IMR-90 (cell line): ENCODE measurements around the gene DDAH2. TPM values are rescaled to one million over a fixed set of nuclear protein-coding genes. Genes with fewer than 3 reads are reported as not detected.

ENCODE experiments used
- ATAC-seq: fragments of 200-7000 bp; cut with Tn5 transposase; 2 replicates; pipeline ENCODE4 v1.9.1; 2020; ENCODE audit warnings: low read depth, mild to moderate bottlenecking, moderate library complexity
- BruUV-seq: library from RNA; stranded (reverse); fragments of 400-500 nt; replicated peaks from 2 replicates; lab custom pipeline; 2021; lab: Mats Ljungman, UMichigan
- CTCF ChIA-PET: fragments of 300-600 bp; formaldehyde crosslinking; extraction: SDS; loops from one replicate; lab custom pipeline; 2021; ENCODE audit warnings: antibody characterized with exemption; lab: Yijun Ruan, JAX
- POLR2A ChIA-PET: fragments of 300-600 bp; sonication (Branson Sonifier 250); formaldehyde crosslinking; loops from one replicate; lab custom pipeline; 2022; ENCODE audit warnings: antibody characterized with exemption; ENCODE audit not compliant: unreplicated experiment; lab: Charles Lee
- DNase-seq: peaks from one replicate; pipeline ENCODE4 v3.0.0; 2013
- H2AFZ ChIP-seq: replicated peaks from 2 replicates; pipeline ENCODE3; 2013; ENCODE audit warnings: low read length, mild to moderate bottlenecking; ENCODE audit not compliant: poor library complexity
- H2AK5ac ChIP-seq: 2 replicates; pipeline ENCODE4 v1.6.1; 2013; ENCODE audit warnings: low read depth, low read length, inconsistent platforms
- H2AK9ac ChIP-seq: replicated peaks from 2 replicates; pipeline ENCODE3; 2013; ENCODE audit warnings: mild to moderate bottlenecking, low read depth, low read length, moderate library complexity; ENCODE audit not compliant: poor library complexity
- H2BK120ac ChIP-seq: 2 replicates; pipeline ENCODE4 v1.6.1; 2013; ENCODE audit warnings: low read depth, low read length, inconsistent platforms
- H2BK15ac ChIP-seq: 3 replicates; pipeline ENCODE4 v1.6.1; 2013; ENCODE audit warnings: low read depth, low read length, inconsistent platforms
- H2BK20ac ChIP-seq: 2 replicates; pipeline ENCODE4 v1.6.1; 2013; ENCODE audit warnings: low read depth, mild to moderate bottlenecking, inconsistent platforms, low read length, moderate library complexity
- H2BK5ac ChIP-seq: 2 replicates; pipeline ENCODE4 v1.6.1; 2013; ENCODE audit warnings: mild to moderate bottlenecking, low read depth, low read length, inconsistent platforms; ENCODE audit not compliant: poor library complexity, severe bottlenecking
- H3K14ac ChIP-seq: replicated peaks from 2 replicates; pipeline ENCODE4 v1.6.1; 2013; ENCODE audit warnings: low read depth, low read length, inconsistent platforms
- H3K18ac ChIP-seq: 2 replicates; pipeline ENCODE4 v1.6.1; 2013; ENCODE audit warnings: low read depth, low read length, control low read depth
- H3K23ac ChIP-seq: 2 replicates; pipeline ENCODE4 v1.6.1; 2013; ENCODE audit warnings: low read depth, low read length, inconsistent platforms
- H3K27ac ChIP-seq: 2 replicates; pipeline ENCODE4 v1.5.1; 2013; ENCODE audit warnings: mild to moderate bottlenecking, control low read depth, low read length; ENCODE audit not compliant: insufficient read depth
- H3K27me3 ChIP-seq: 2 replicates; pipeline ENCODE4 v1.6.1; 2013; ENCODE audit warnings: low read length; ENCODE audit not compliant: control insufficient read depth, insufficient read depth
- H3K36me3 ChIP-seq: 2 replicates; pipeline ENCODE4 v1.6.1; 2013; ENCODE audit warnings: low read length, mixed read lengths; ENCODE audit not compliant: control insufficient read depth, insufficient read depth
- H3K4ac ChIP-seq: 2 replicates; pipeline ENCODE4 v1.6.1; 2013; ENCODE audit warnings: low read depth, low read length, inconsistent platforms
- H3K4me1 ChIP-seq: 2 replicates; pipeline ENCODE4 v1.6.1; 2013; ENCODE audit warnings: low read length, mixed read lengths; ENCODE audit not compliant: control insufficient read depth, insufficient read depth
- H3K4me2 ChIP-seq: 2 replicates; pipeline ENCODE4 v1.6.1; 2013; ENCODE audit warnings: low read depth, mild to moderate bottlenecking, control low read depth, low read length, moderate library complexity
- H3K4me3 ChIP-seq: 2 replicates; pipeline ENCODE4 v1.5.1; 2013; ENCODE audit warnings: low read depth, mild to moderate bottlenecking, control low read depth, low read length, moderate library complexity; ENCODE audit not compliant: insufficient read depth
- H3K56ac ChIP-seq: 2 replicates; pipeline ENCODE4 v1.6.1; 2013; ENCODE audit warnings: low read length, inconsistent platforms; ENCODE audit not compliant: insufficient read depth; ENCODE audit errors: extremely low read depth
- H3K79me1 ChIP-seq, 2 experiments: 2 replicates each; pipeline ENCODE4 v1.6.1; 2013; ENCODE audit warnings: low read length in 2 of 2, inconsistent platforms in 1 of 2, low read depth in 1 of 2
- H3K9ac ChIP-seq: 2 replicates; pipeline ENCODE4 v1.6.1; 2013; ENCODE audit warnings: low read depth, low read length, control low read depth
- H3K9me1 ChIP-seq: 2 replicates; pipeline ENCODE4 v1.6.1; 2013; ENCODE audit warnings: low read length, inconsistent platforms; ENCODE audit not compliant: insufficient read depth
- H3K9me3 ChIP-seq: 2 replicates; pipeline ENCODE4 v1.6.1; 2013; ENCODE audit warnings: low read length; ENCODE audit not compliant: control insufficient read depth, insufficient read depth
- H4K20me1 ChIP-seq: 2 replicates; pipeline ENCODE4 v1.6.1; 2013; ENCODE audit warnings: low read length, inconsistent platforms; ENCODE audit not compliant: insufficient read depth
- H4K5ac ChIP-seq: 2 replicates; pipeline ENCODE4 v1.6.1; 2013; ENCODE audit warnings: mild to moderate bottlenecking, low read depth, low read length, control low read depth
- H4K8ac ChIP-seq, 2 experiments: 2 replicates each; pipeline ENCODE4 v1.6.1; 2013; ENCODE audit warnings: low read depth in 2 of 2, low read length in 2 of 2, control low read depth in 1 of 2, inconsistent platforms in 1 of 2
- H4K91ac ChIP-seq: 2 replicates; pipeline ENCODE4 v1.6.1; 2013; ENCODE audit warnings: low read depth, low read length, inconsistent platforms; ENCODE audit not compliant: insufficient read depth
- MXI1 ChIP-seq: IDR thresholded peaks from 2 replicates; pipeline ENCODE4 v1.6.1; 2012; ENCODE audit warnings: low read depth, mild to moderate bottlenecking, low read length, moderate library complexity, borderline replicate concordance
- POLR2A ChIP-seq: IDR thresholded peaks from 2 replicates; pipeline ENCODE4 v1.6.1; 2012; ENCODE audit warnings: mild to moderate bottlenecking, low read depth, low read length
- RFX5 ChIP-seq: IDR thresholded peaks from 2 replicates; pipeline ENCODE4 v1.8.0; 2012; ENCODE audit warnings: low read depth, mild to moderate bottlenecking, low read length, moderate library complexity
- SMC3 ChIP-seq: fragments of 150-350 bp; IDR thresholded peaks from 2 replicates; pipeline ENCODE4 v1.6.1; 2016; ENCODE audit warnings: low read depth, mild to moderate bottlenecking, antibody characterized with exemption, low read length, moderate library complexity
- WGBS, 2 experiments: methylation state at CpG; one replicate each; pipeline versions ENCODE4 v1.1.5 to v1.1.7; 2013; ENCODE audit warnings: missing lambda C conversion rate in 2 of 2; ENCODE audit not compliant: insufficient read length in 1 of 2; ENCODE audit errors: extremely low coverage in 2 of 2; 5-methylcytosine and 5-hydroxymethylcytosine counted together
- dilution Hi-C: fragments of 300-500 bp; cut with HindIII; formaldehyde crosslinking; loops from one replicate; pipeline ENCODE4 v1.14.3; 2018; ENCODE audit warnings: low sequenced_read_pairs; ENCODE audit not compliant: unreplicated experiment
- in situ Hi-C: fragments of 300-500 bp; cut with MboI; formaldehyde crosslinking; loops from 3 replicates; pipeline ENCODE4 v1.14.3; 2019; ENCODE audit warnings: low sequenced_read_pairs, inconsistent platforms, mixed read lengths
- intact Hi-C: fragments of 100-400 bp; cut with micrococcal nuclease; formaldehyde crosslinking; loops from 2 replicates; pipeline ENCODE4 v1.10.0; 2022
- polyA plus RNA-seq, 3 experiments: library from polyadenylated mRNA; depleted of rRNA; stranded (reverse); fragments of >200 nt; gene quantifications; 2 replicates each; pipeline ENCODE4 v1.2.3, GENCODE V29; 2012; ENCODE audit warnings: low replicate concordance in 1 of 3
- total RNA-seq: library from RNA; depleted of rRNA; stranded (reverse); fragments of >200 nt; gene quantifications from 2 replicates; pipeline ENCODE4 v1.2.3, GENCODE V29; 2012
- TF ChIP-seq, protein P1 (sequence below): fragments of 150-350 bp; IDR thresholded peaks from 2 replicates; pipeline ENCODE4 v1.6.1; 2016; ENCODE audit warnings: low read depth, mild to moderate bottlenecking, low read length, moderate library complexity, borderline replicate concordance

DDAH2 gene
- total and polyA plus RNA-seq, 2 of the 4 experiments (the other 2 are of a cell fraction): 40.7 to 57.9 TPM

DNA sequence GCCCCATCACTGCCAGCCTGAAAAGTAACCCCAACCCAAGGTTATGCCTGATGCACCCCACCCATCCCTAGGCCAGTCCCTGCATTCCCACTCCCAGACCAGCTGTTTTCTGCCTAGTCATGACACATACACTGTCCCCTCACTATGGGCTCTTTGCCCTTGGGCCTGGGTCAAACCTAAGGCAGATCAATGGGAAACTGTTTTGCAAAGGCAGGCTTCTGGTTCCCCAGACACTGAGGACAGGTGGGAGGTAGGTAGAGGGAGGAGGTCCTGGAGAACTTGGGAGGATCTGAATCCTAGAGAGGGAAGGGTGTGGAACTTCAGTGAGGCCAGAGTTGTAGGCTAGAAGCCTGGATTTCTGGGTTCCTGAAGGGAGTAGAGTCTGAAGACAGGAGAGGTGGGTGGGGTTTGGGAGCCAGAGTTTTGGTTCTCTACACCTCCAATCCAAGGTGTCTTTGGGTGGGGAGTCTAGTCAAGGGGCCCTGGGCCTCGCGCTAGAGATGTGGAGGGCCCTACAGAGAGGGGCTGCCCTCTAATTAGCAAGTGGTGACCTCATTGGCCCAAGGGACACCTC, 5.2 kb upstream of the DDAH2 start:
- H3K9ac ChIP-seq: peak overlapping the region; percentile 98
- H3K56ac ChIP-seq: peak overlapping the region; percentile 99
- peak overlapping the region; percentile 31 for H2BK120ac ChIP-seq
- H2BK5ac ChIP-seq: peak overlapping the region; percentile 99
- peaks cover 30% of the 10 kb centered on the region for H3K36me3 ChIP-seq
- H3K14ac ChIP-seq: peak overlapping the region; percentile 98
- H3K4me2 ChIP-seq: peak overlapping the region; percentile 96
- POLR2A ChIA-PET: interaction anchor here (0.5 kb wide), 1 partner anchor 10 kb away, joined by 3 read pairs; no protein-coding TSS in a partner anchor
- peak overlapping the region; percentile 99 for H4K91ac ChIP-seq
- H3K79me1 ChIP-seq: peaks cover 9 to 70% of the 10 kb centered on the region in 2 experiments; a peak in 3 of 4 replicates
- no peaks in the 10 kb centered on the region for H3K27me3 ChIP-seq
- WGBS, 2 experiments: no CpG with 5 or more reads among the region's 2 CpGs
- peaks cover 18% of the 10 kb centered on the region for H3K4me1 ChIP-seq
- H3K18ac ChIP-seq: peak overlapping the region; percentile 1; the same call in 1 of the 2 replicates
- dilution Hi-C loops: no loop called here
- peak overlapping the region; percentile 77 for H2AFZ ChIP-seq
- no TSS peak for BruUV-seq
- peaks cover 14% of the 10 kb centered on the region for H3K9me1 ChIP-seq
- H3K27ac ChIP-seq: peak overlapping the region; percentile 94
- H4K5ac ChIP-seq: no peak overlapping the region
- H3K4ac ChIP-seq: peak overlapping the region; percentile 98
- H4K20me1 ChIP-seq: peaks cover 35% of the 10 kb centered on the region
- intact Hi-C loops: no loop called here
- CTCF ChIA-PET: no interaction called here
- in situ Hi-C loops: no loop called here
- H4K8ac ChIP-seq: peak overlapping the region; percentile 33 to 74; a peak in 3 of 4 replicates
- TF ChIP-seq SMC3 (no peak), POLR2A (no peak), MXI1 (no peak), RFX5 (no peak)
- TF ChIP-seq, protein P1, sequence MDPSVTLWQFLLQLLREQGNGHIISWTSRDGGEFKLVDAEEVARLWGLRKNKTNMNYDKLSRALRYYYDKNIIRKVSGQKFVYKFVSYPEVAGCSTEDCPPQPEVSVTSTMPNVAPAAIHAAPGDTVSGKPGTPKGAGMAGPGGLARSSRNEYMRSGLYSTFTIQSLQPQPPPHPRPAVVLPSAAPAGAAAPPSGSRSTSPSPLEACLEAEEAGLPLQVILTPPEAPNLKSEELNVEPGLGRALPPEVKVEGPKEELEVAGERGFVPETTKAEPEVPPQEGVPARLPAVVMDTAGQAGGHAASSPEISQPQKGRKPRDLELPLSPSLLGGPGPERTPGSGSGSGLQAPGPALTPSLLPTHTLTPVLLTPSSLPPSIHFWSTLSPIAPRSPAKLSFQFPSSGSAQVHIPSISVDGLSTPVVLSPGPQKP: no peak
- peak overlapping the region; percentile 100 for H2AK9ac ChIP-seq
- H2AK5ac ChIP-seq: peak overlapping the region; percentile 98
- no peak for ATAC-seq
- H2BK15ac ChIP-seq: peak overlapping the region; percentile 49; the same call in 1 of the 3 replicates
- H3K23ac ChIP-seq: peak overlapping the region; percentile 81
- no peaks in the 10 kb centered on the region for H3K9me3 ChIP-seq
- H2BK20ac ChIP-seq: peak overlapping the region; percentile 38
- peak overlapping the region; percentile 81 for H3K4me3 ChIP-seq
- DNase-seq: no peak
